Measurements from ENCODE around the gene NUP88.

The NUP88 gene

GRCh38 chr17:5364156-5364555 lies 55.3 kb downstream of the NUP88 start:
- Mint-ChIP-seq H3K4me3 (no peak overlapping the region), H3K36me3 (ENCODE audit: low read depth) (peaks cover 63% of the 10 kb centered on the region), H3K27ac (no peak overlapping the region), H3K9me3 (no peaks in the 10 kb centered on the region), H3K27me3 (ENCODE audit: low read depth) (no peaks in the 10 kb centered on the region), H3K4me1 (peaks cover 6% of the 10 kb centered on the region)
- no peak for TF ChIP-seq CTCF (IDR thresholded peaks at IDR 0.05; ENCODE audit: unreplicated experiment in 3 of 3)

GRCh38 chr17:5362162-5362811 lies 57.2 kb downstream of the NUP88 start:
- no peak for TF ChIP-seq CTCF (IDR thresholded peaks at IDR 0.05; ENCODE audit: unreplicated experiment in 3 of 3)

GRCh38 chr17:5361426-5361825 lies 58.0 kb downstream of the NUP88 start:
- no peaks in the 10 kb centered on the region for H3K4me1 Mint-ChIP-seq
- H3K27me3 Mint-ChIP-seq (ENCODE audit: low read depth), result no peaks in the 10 kb centered on the region
- H3K9me3 Mint-ChIP-seq, result no peaks in the 10 kb centered on the region
- TF ChIP-seq CTCF (IDR thresholded peaks at IDR 0.05; ENCODE audit: unreplicated experiment in 3 of 3), result no peak
- H3K4me3 Mint-ChIP-seq, result no peak overlapping the region
- H3K36me3 Mint-ChIP-seq (ENCODE audit: low read depth), result peaks cover 58% of the 10 kb centered on the region
- H3K27ac Mint-ChIP-seq, result no peak overlapping the region

More at GRCh38 chr17:5362162-5362811, 57.2 kb downstream of the NUP88 start:
- H3K9me3 Mint-ChIP-seq, result no peaks in the 10 kb centered on the region
- H3K4me3 Mint-ChIP-seq, result no peak overlapping the region
- peaks cover 58% of the 10 kb centered on the region for H3K36me3 Mint-ChIP-seq (ENCODE audit: low read depth)
- H3K27ac Mint-ChIP-seq, result no peak overlapping the region
- H3K4me1 Mint-ChIP-seq, result no peaks in the 10 kb centered on the region
- no peaks in the 10 kb centered on the region for H3K27me3 Mint-ChIP-seq (ENCODE audit: low read depth)

GRCh38 chr17:5355421-5356129 lies 63.9 kb downstream of the NUP88 start:
- no peaks in the 10 kb centered on the region for H3K27me3 Mint-ChIP-seq (ENCODE audit: low read depth)
- peaks cover 58% of the 10 kb centered on the region for H3K36me3 Mint-ChIP-seq (ENCODE audit: low read depth)
- H3K9me3 Mint-ChIP-seq, result no peaks in the 10 kb centered on the region
- peak overlapping the region in 1 of 3 experiments; percentile 12 for H3K27ac Mint-ChIP-seq
- H3K4me1 Mint-ChIP-seq, result no peaks in the 10 kb centered on the region
- no peak overlapping the region for H3K4me3 Mint-ChIP-seq
- TF ChIP-seq CTCF (IDR thresholded peaks at IDR 0.05; ENCODE audit: unreplicated experiment in 3 of 3), result no peak

GRCh38 chr17:5354886-5355415 lies 64.5 kb downstream of the NUP88 start:
- Mint-ChIP-seq H3K27me3 (ENCODE audit: low read depth) (no peaks in the 10 kb centered on the region), H3K4me3 (no peak overlapping the region)

More at GRCh38 chr17:5354886-5355415, 64.5 kb downstream of the NUP88 start:
- Mint-ChIP-seq H3K9me3 (no peaks in the 10 kb centered on the region), H3K4me1 (no peaks in the 10 kb centered on the region), H3K27ac (peak overlapping the region in 1 of 3 experiments; percentile 12), H3K36me3 (ENCODE audit: low read depth) (peaks cover 57% of the 10 kb centered on the region)
- TF ChIP-seq CTCF (IDR thresholded peaks at IDR 0.05; ENCODE audit: unreplicated experiment in 3 of 3), result no peak
